Progenitor cell of endocrine pancreas (in vitro differentiated cells): Measurements from ENCODE around the gene PTPRT. TPM values are rescaled to one million over a fixed set of nuclear protein-coding genes. Genes with fewer than 3 reads are reported as not detected.

Experiments
- DNase-seq: peaks from one replicate; pipeline ENCODE4 v3.0.0; 2021; ENCODE audit warnings: low spot score; ENCODE audit not compliant: unreplicated experiment
- H3K27ac Mint-ChIP-seq: 2 replicates; pipeline ENCODE4 v1.8.0; 2021; ENCODE audit warnings: mild to moderate bottlenecking, moderate library complexity, mixed read lengths
- H3K27me3 Mint-ChIP-seq: 2 replicates; pipeline ENCODE4 v1.8.0; 2021; ENCODE audit warnings: mixed read lengths
- H3K36me3 Mint-ChIP-seq: 2 replicates; pipeline ENCODE4 v1.8.0; 2022; ENCODE audit warnings: mixed read lengths; ENCODE audit not compliant: insufficient read depth
- H3K4me1 Mint-ChIP-seq: 2 replicates; pipeline ENCODE4 v1.8.0; 2021; ENCODE audit warnings: low read depth, mixed read lengths
- H3K4me3 Mint-ChIP-seq: 2 replicates; pipeline ENCODE4 v1.8.0; 2021; ENCODE audit warnings: low read depth, mild to moderate bottlenecking, moderate library complexity, mixed read lengths
- H3K9me3 Mint-ChIP-seq: 2 replicates; pipeline ENCODE4 v1.8.0; 2021; ENCODE audit warnings: low read depth, mixed read lengths
- total RNA-seq: library from RNA; stranded (reverse); gene quantifications from 2 replicates; pipeline ENCODE4 v1.2.1, GENCODE V29; 2021
- TF ChIP-seq, protein P1 (sequence below): fragments of 200-600 bp; sonication (generic); IDR thresholded peaks from one replicate; pipeline ENCODE4 v1.5.0; 2021; ENCODE audit warnings: antibody characterized with exemption, mild to moderate bottlenecking; ENCODE audit not compliant: unreplicated experiment

The PTPRT gene
- total RNA-seq, 1 donor from 2014 or later, result 65.9 TPM

DNA sequence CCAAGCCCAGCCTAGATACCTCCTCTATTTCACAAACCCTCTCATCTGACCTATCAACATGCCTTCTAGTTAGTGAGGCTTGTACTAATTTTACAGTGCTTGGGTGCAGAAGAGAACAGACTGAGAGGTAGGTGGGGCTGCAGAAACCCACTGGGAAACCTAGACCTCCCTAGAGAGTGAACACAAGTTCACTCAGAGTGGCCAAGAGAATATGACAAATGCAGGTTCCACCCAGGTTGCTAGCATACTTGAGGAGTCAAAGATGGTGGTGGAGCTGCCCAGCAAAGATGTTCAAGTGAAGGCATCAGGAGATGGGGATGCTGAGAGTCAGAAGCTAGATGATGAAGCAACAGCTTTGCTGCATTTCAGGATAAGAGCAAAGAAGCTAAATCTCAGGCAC is 337.0 kb downstream of the PTPRT start:
- TF ChIP-seq, protein P1, sequence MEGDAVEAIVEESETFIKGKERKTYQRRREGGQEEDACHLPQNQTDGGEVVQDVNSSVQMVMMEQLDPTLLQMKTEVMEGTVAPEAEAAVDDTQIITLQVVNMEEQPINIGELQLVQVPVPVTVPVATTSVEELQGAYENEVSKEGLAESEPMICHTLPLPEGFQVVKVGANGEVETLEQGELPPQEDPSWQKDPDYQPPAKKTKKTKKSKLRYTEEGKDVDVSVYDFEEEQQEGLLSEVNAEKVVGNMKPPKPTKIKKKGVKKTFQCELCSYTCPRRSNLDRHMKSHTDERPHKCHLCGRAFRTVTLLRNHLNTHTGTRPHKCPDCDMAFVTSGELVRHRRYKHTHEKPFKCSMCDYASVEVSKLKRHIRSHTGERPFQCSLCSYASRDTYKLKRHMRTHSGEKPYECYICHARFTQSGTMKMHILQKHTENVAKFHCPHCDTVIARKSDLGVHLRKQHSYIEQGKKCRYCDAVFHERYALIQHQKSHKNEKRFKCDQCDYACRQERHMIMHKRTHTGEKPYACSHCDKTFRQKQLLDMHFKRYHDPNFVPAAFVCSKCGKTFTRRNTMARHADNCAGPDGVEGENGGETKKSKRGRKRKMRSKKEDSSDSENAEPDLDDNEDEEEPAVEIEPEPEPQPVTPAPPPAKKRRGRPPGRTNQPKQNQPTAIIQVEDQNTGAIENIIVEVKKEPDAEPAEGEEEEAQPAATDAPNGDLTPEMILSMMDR, result no peak
- Mint-ChIP-seq H3K27me3 (no peaks in the 10 kb centered on the region), H3K4me3 (no peak overlapping the region), H3K9me3 (peaks cover 10% of the 10 kb centered on the region), H3K36me3 (peaks cover 8% of the 10 kb centered on the region), H3K4me1 (peaks cover 10% of the 10 kb centered on the region), H3K27ac (no peak overlapping the region)
- DNase-seq, result no peak

DNA sequence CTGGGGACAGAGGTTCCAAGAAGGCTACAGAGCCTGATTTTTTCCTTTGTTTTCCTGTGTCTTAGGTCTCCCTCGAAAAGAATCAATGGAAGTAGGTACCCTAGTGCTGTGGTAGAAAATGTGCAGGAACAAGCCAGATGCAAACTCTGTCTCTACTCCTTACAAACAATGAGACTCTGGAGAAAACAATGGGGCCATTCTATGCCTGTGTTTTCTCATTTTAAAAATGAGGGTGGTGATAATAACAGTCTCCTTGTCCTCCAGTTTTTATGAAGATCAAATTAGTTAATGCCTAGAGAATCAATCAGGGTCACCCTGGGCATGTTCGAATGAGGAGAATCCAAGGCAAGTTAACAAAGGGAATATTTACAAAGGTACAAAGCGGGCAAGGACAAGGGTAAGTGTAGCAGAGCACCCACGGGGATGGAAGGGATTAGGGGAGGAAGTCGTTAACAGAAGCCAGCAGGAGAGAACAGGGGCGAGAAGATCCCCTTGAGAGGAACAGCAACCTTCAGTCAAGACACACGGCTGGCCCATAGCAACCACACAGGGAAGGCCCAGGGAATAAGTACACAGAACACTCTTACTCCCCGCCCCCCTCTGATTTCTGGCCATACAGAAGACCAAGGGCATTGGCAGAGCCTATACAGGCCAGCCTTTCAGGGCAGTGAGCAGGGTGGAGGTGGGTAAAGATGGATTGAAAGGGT is 342.8 kb downstream of the PTPRT start:
- DNase-seq, result no peak
- TF ChIP-seq, protein P1, result no peak
- H3K27me3 Mint-ChIP-seq, result no peaks in the 10 kb centered on the region

DNA sequence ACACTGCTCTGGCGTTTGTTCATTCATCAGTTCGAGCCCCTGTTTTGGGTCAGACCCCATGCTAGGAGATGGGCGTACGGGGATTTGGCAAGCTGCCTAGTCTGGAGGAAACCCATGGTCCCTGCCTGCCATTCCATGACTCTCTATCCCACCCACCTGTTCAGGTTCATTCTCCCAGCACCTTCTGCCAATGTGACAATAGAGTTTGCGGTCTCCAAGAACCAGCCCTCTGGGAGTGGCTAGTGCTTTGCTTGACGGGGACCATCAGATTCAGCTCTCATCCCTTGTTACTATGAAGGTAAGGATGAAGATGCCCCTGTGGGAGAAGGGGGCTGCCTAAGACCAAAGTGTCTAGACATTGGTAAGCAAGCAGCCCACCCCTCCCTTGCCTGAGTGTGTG is 345.0 kb downstream of the PTPRT start:
- DNase-seq, result no peak
- peaks cover 7% of the 10 kb centered on the region for H3K36me3 Mint-ChIP-seq
- peaks cover 7% of the 10 kb centered on the region for H3K9me3 Mint-ChIP-seq
- H3K27ac Mint-ChIP-seq, result no peak overlapping the region
- H3K4me3 Mint-ChIP-seq, result no peak overlapping the region
- no peaks in the 10 kb centered on the region for H3K27me3 Mint-ChIP-seq
- H3K4me1 Mint-ChIP-seq, result peaks cover 7% of the 10 kb centered on the region
- TF ChIP-seq, protein P1, result no peak

More for the DNA sequence above, 342.8 kb downstream of the PTPRT start:
- H3K4me3 Mint-ChIP-seq, result no peak overlapping the region
- peaks cover 7% of the 10 kb centered on the region for H3K9me3 Mint-ChIP-seq
- peaks cover 7% of the 10 kb centered on the region for H3K4me1 Mint-ChIP-seq
- H3K36me3 Mint-ChIP-seq, result peaks cover 7% of the 10 kb centered on the region
- peak overlapping the region; percentile 9 for H3K27ac Mint-ChIP-seq

DNA sequence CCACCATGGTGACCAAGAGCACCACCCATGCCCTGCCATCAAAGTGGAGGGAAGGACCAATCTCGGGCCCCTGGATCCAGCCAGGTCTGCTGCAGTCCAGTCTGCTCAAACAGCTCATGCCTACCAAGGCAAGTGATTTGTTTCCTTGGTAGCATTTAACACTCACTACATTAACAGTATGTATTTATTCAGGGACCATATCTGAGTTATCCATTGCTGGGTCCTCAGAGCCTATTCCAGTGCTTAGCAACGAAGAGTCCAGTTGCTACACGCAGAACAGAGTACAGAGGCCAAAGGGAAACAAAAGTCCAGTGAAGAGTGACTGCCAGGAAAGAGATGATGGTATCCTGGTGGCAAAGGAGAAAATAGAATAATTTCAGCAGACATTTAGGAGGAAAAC is 352.2 kb downstream of the PTPRT start:
- TF ChIP-seq, protein P1, result no peak

DNA sequence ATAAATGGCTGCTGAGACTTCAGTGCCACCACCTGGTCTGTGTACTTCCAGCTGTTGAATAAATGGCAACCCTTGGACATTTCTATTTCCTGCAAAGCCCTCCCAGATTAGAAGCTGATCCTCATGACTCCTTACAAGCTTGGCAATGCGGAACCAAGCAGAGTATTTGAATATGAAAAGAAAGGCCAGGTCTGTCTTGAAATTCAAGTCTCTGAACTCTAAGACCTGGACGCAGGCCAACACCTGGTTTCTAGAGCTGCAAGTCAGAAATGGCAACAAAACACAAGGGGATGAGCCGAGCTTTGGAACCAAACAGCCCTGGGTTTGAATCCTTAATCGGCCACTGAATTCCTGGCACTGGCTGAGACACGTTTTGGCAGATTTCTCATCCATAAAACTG is 353.4 kb downstream of the PTPRT start:
- Mint-ChIP-seq H3K4me3 (no peak overlapping the region), H3K27me3 (no peaks in the 10 kb centered on the region), H3K9me3 (peaks cover 11% of the 10 kb centered on the region), H3K27ac (peak overlapping the region; percentile 69), H3K36me3 (peaks cover 5% of the 10 kb centered on the region), H3K4me1 (no peaks in the 10 kb centered on the region)
- TF ChIP-seq, protein P1, result no peak
- no peak for DNase-seq

More for the DNA sequence above, 352.2 kb downstream of the PTPRT start:
- no peak for DNase-seq
- peaks cover under 1% of the 10 kb centered on the region for H3K9me3 Mint-ChIP-seq
- H3K27ac Mint-ChIP-seq, result peak overlapping the region; percentile 63
- H3K4me3 Mint-ChIP-seq, result no peak overlapping the region
- peaks cover under 1% of the 10 kb centered on the region for H3K36me3 Mint-ChIP-seq
- no peaks in the 10 kb centered on the region for H3K27me3 Mint-ChIP-seq
- no peaks in the 10 kb centered on the region for H3K4me1 Mint-ChIP-seq
